Measurements from ENCODE around the gene PHAF1. TPM values are rescaled to one million over a fixed set of nuclear protein-coding genes. Genes with fewer than 3 reads are reported as not detected.

PHAF1 gene
- total and polyA plus RNA-seq, 9 of the 15 experiments (the other 6 are each of a cell fraction or from before 2014, with no cell fraction given), result 5.1 to 25.4 (median 13.8) TPM

DNA sequence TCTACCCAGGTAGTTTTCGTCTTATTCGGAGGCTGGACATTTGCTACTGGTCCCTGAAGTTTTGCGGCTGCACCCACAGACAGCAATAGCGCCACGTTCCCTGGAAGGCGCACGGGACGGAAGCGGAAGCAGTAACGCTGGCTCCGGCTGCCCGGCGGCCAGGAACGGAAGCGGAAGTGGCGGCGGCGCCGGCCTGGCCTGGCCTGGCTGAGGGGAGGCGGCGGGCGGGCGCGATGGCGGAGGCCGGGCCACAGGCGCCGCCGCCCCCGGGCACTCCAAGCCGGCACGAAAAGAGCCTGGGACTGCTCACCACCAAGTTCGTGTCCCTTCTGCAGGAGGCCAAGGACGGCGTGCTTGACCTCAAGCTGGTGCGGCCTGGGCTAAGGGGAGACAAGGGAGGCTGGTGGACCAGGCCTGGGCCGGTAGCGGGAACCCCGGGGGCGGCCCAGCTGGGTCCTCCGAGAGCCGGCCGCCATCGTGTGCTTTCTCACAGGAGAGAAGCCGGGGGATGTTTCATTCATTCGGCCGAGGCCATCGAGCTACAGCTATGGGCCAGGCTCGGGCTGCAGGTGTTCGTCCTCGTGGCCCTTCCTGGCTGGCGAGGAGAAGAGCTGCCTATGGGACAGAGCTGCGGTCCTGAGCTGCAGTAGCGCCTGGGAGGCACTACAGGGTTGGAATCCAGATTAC is 82.4 kb downstream of the PHAF1 start, which contains the start of gene E2F4 (continued):
- TF ChIP-seq TBL1XR1 (IDR thresholded peaks at IDR 0.05; ENCODE audit: low read length in 2 of 2), result peak; percentile 18 to 62; a peak in 1 of 4 replicates
- TF ChIP-seq HDAC8 (tag; IDR thresholded peaks at IDR 0.05), result no peak
- no peak for TF ChIP-seq ZSCAN32 (CRISPR knock-in tag; IDR thresholded peaks at IDR 0.05)
- TF ChIP-seq NFE2 (IDR thresholded peaks at IDR 0.05; ENCODE audit: low read depth), result no peak; the same call in 1 of the 2 replicates
- no peak for TF ChIP-seq NCOA4 (IDR thresholded peaks at IDR 0.05; ENCODE audit: partially characterized antibody)
- TF ChIP-seq ZNF436 (CRISPR knock-in tag; IDR thresholded peaks at IDR 0.05), result no peak
- TF ChIP-seq JUN (IDR thresholded peaks at IDR 0.05; ENCODE audit: borderline replicate concordance, low read depth, low read length), result 0 out of 2 replicates have a peak, but pooled peaks have one; percentile 36
- 0 out of 2 replicates have a peak, but pooled peaks have one; percentile 57 for TF ChIP-seq JUN (CRISPR knock-in tag; IDR thresholded peaks at IDR 0.05; ENCODE audit: borderline replicate concordance)
- no peak for TF ChIP-seq U2AF2 (optimal IDR thresholded peaks at IDR 0.05; ENCODE audit: low read depth, low read length)
- TF ChIP-seq KAT8 (IDR thresholded peaks at IDR 0.05; ENCODE audit: low read depth), result no peak
- TF ChIP-seq CCNT2 (IDR thresholded peaks at IDR 0.05; ENCODE audit: borderline replicate concordance, extremely low read depth, insufficient read length, low read depth, low read length), result peak; percentile 82
- no peak for TF ChIP-seq FOXM1 (IDR thresholded peaks at IDR 0.05; ENCODE audit: low read depth)
- no peak for TF ChIP-seq FOXM1 (CRISPR knock-in tag; IDR thresholded peaks at IDR 0.05; ENCODE audit: low read depth)
- no peak for TF ChIP-seq RBM14 (IDR thresholded peaks at IDR 0.05; ENCODE audit: borderline replicate concordance, insufficient read depth, low read depth, low read length)
- TF ChIP-seq ZFX (CRISPR knock-in tag; IDR thresholded peaks at IDR 0.05), result peak; percentile 90
- no peak for TF ChIP-seq DMBX1 (CRISPR knock-in tag; IDR thresholded peaks at IDR 0.05; ENCODE audit: borderline replicate concordance)
- TF ChIP-seq ZNF707 (CRISPR knock-in tag; conservative IDR thresholded peaks at IDR 0.05), result no peak
- TF ChIP-seq MYNN (IDR thresholded peaks at IDR 0.05), result no peak
- TF ChIP-seq MYNN (CRISPR knock-in tag; IDR thresholded peaks at IDR 0.05), result no peak
- TF ChIP-seq, protein P1, sequence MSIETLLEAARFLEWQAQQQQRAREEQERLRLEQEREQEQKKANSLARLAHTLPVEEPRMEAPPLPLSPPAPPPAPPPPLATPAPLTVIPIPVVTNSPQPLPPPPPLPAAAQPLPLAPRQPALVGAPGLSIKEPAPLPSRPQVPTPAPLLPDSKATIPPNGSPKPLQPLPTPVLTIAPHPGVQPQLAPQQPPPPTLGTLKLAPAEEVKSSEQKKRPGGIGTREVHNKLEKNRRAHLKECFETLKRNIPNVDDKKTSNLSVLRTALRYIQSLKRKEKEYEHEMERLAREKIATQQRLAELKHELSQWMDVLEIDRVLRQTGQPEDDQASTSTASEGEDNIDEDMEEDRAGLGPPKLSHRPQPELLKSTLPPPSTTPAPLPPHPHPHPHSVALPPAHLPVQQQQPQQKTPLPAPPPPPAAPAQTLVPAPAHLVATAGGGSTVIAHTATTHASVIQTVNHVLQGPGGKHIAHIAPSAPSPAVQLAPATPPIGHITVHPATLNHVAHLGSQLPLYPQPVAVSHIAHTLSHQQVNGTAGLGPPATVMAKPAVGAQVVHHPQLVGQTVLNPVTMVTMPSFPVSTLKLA (conservative IDR thresholded peaks at IDR 0.05), result peak in 1 of 2 experiments; percentile 76; a peak in 3 of 4 replicates
- no peak for TF ChIP-seq EZH2 (IDR thresholded peaks at IDR 0.05; ENCODE audit: borderline replicate concordance, low read depth, low read length)
- 0 out of 2 replicates have a peak, but pooled peaks have one; percentile 8 for TF ChIP-seq ZNF24 (IDR thresholded peaks at IDR 0.05)
- no peak for TF ChIP-seq GABPB2 (CRISPR knock-in tag; conservative IDR thresholded peaks at IDR 0.05)
- TF ChIP-seq, protein P2, sequence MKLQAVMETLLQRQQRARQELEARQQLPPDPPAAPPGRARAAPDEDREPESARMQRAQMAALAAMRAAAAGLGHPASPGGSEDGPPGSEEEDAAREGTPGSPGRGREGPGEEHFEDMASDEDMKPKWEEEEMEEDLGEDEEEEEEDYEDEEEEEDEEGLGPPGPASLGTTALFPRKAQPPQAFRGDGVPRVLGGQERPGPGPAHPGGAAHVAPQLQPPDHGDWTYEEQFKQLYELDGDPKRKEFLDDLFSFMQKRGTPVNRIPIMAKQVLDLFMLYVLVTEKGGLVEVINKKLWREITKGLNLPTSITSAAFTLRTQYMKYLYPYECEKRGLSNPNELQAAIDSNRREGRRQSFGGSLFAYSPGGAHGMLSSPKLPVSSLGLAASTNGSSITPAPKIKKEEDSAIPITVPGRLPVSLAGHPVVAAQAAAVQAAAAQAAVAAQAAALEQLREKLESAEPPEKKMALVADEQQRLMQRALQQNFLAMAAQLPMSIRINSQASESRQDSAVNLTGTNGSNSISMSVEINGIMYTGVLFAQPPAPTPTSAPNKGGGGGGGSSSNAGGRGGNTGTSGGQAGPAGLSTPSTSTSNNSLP (IDR thresholded peaks at IDR 0.05; ENCODE audit: borderline replicate concordance, low read depth, low read length), result no peak
- TF ChIP-seq SNRNP70 (optimal IDR thresholded peaks at IDR 0.05; ENCODE audit: low read depth, low read length), result no peak
- TF ChIP-seq, protein P3, sequence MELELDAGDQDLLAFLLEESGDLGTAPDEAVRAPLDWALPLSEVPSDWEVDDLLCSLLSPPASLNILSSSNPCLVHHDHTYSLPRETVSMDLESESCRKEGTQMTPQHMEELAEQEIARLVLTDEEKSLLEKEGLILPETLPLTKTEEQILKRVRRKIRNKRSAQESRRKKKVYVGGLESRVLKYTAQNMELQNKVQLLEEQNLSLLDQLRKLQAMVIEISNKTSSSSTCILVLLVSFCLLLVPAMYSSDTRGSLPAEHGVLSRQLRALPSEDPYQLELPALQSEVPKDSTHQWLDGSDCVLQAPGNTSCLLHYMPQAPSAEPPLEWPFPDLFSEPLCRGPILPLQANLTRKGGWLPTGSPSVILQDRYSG (tag; conservative IDR thresholded peaks at IDR 0.05; ENCODE audit: low read depth), result no peak

Measured in K562 (cell line).